IMR-90 (cell line): ENCODE data around the gene NCOA3.

Experiments
- BHLHE40 ChIP-seq: fragments of 150-350 bp; IDR thresholded peaks from 2 replicates; pipeline ENCODE4 v1.6.1; 2016; ENCODE audit warnings: mild to moderate bottlenecking, low read depth, low read length
- FOS ChIP-seq: fragments of 150-350 bp; IDR thresholded peaks from 2 replicates; pipeline ENCODE4 v1.6.1; 2016; ENCODE audit warnings: low read depth, low read length
- RAD21 ChIP-seq: IDR thresholded peaks from 2 replicates; pipeline ENCODE4 v1.6.1; 2012; ENCODE audit warnings: low read length, improper control_type of control experiment

DNA sequence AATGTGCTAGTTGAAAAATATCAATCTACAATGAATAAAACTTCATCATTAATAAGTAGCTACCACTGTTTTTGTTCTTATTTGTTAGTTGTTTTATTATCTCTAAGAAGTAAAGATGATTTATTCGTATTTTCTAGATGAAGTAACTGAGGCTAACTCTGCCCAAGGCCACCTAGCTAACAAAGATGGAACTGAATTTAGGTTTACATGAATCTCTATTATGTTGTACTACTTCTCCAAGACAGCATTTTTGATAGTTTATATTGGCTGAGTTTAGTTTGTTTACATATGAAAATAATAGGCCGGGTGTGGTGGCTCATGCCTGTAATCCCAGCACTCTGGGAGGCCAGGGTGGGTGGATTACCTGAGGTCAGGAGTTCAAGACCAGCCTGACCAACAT is 121.5 kb downstream of the NCOA3 start:
- no peak for TF ChIP-seq BHLHE40
- TF ChIP-seq FOS = no peak
- TF ChIP-seq RAD21 = no peak
